Measurements from ENCODE around the gene MRPS22. TPM values are rescaled to one million over a fixed set of nuclear protein-coding genes. Genes with fewer than 3 reads are reported as not detected.
A peak's percentile ranks its signal among the peaks of the same experiment; 100 is the strongest.

MRPS22 gene
- total and polyA plus RNA-seq, 9 of the 15 experiments (the other 6 are each of a cell fraction or from before 2014, with no cell fraction given) = 148 to 397 (median 229) TPM

DNA sequence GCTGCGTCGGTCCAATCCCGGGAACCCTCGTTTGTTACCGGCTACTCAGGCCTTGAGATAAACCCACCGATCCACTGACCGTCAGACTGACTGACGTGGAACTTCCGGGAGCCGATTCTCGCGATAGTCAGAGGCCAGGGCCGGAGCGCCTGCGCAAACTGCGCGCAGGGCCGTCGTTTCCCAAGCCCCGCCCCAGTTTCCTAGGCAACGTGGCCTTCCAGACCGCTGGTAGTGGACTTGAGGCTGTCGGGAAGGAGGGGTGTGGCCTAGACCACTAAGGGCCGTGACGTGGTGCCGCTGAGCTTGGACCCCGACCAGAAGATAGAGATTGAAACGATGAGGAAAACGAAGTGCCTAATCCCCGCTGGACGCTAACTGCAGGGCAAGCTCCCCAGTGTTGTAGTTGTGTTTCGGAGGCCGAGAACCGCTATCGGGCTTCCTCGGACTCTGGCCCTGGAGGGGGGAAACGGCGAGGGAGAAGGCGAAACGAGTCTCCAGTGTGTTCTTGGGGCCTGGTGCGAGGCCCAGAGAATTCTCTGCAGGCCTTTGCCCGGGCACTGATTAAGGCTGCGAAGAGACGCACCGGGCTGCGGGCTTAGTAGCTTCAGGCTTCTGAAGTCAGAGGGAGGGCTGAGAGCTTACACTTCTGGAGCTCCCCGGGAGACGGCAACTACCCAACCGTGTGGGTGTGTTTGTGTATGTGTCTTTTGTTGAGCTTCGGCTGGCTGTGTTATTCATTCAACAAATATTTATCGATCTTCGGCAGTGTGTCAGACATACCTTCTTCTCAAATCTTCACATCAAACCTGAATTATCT is 45.9 kb downstream of the MRPS22 start, which contains the start of gene COPB2 (continued):
- TF ChIP-seq MAX (CRISPR knock-in tag; IDR thresholded peaks at IDR 0.05) (no peak), CXXC5 (CRISPR knock-in tag; IDR thresholded peaks at IDR 0.05) (peak; percentile 69), TAF1 (IDR thresholded peaks at IDR 0.05; ENCODE audit: control insufficient read depth, extremely low read depth, insufficient read depth, low read length, severe bottlenecking) (peak; percentile 93), KLF10 (CRISPR knock-in tag; IDR thresholded peaks at IDR 0.05) (no peak), ATF4 (CRISPR knock-in tag; IDR thresholded peaks at IDR 0.05) (no peak), ZNF347 (CRISPR knock-in tag; IDR thresholded peaks at IDR 0.05; ENCODE audit: low read depth) (no peak), GABPB2 (CRISPR knock-in tag; conservative IDR thresholded peaks at IDR 0.05) (no peak), RBFOX2 (IDR thresholded peaks at IDR 0.05; ENCODE audit: low read depth, low read length) (peak; percentile 93), PURB (CRISPR knock-in tag; IDR thresholded peaks at IDR 0.05; ENCODE audit: low read depth) (no peak), ZNF57 (CRISPR knock-in tag; IDR thresholded peaks at IDR 0.05) (no peak), KLF1 (tag; IDR thresholded peaks at IDR 0.05) (peak; percentile 81), ZNF785 (CRISPR knock-in tag; IDR thresholded peaks at IDR 0.05) (no peak), ZNF695 (CRISPR knock-in tag; IDR thresholded peaks at IDR 0.05) (no peak), ASH1L (IDR thresholded peaks at IDR 0.05; ENCODE audit: borderline replicate concordance, low read depth, partially characterized antibody) (no peak), RERE (CRISPR knock-in tag; IDR thresholded peaks at IDR 0.05; ENCODE audit: borderline replicate concordance) (no peak)
- TF ChIP-seq, protein P1, sequence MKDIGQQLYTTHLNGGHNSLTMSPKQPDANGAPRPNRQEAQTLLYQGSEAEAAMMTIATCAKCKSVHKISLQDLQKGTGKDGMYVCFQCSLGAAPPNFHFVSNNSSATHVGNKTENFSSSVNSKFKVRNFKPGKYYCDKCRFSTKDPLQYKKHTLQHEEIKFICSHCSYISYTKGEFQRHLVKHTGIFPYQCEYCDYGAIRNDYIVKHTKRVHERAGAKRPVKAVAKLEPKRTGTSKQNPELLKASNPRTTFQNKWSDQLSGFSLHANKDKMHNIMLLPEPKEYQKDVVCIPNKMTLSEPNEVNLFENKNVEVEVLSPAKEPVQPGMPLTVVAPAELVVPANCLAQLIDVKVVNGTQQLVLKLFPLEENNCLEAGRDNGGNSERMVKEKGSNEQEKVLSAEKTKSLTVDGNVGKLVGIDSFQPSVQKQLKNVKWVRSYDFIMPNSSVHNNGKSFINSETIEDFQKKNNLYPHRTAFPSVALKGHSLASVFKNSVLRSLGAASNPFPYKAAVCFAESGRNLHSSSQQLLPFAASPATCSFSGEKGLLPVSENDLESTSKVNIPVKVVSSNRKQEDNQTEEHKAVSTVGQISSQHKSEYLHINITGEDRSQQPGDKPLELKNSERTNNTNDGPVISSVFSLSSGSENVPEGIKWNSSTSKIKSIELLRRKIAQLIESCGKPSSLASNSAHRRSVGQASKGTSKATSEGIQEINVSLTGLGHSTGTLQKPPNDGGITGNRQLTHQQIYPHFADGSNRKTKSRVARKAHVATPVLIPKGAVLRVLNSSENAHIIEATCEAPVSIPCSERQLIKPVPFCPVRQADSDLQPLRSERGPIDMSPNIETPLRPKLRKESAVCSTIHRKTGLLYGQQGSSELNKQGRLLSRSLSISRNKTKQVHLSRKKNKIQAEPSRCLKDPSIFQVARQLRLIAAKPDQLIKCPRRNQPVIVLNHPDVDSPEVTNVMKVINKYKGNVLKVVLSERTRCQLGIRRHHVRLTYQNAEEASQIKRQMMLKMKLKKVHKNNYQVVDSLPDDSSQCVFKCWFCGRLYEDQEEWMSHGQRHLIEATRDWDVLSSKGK (CRISPR knock-in tag; IDR thresholded peaks at IDR 0.05) = no peak
- TF ChIP-seq, protein P2, sequence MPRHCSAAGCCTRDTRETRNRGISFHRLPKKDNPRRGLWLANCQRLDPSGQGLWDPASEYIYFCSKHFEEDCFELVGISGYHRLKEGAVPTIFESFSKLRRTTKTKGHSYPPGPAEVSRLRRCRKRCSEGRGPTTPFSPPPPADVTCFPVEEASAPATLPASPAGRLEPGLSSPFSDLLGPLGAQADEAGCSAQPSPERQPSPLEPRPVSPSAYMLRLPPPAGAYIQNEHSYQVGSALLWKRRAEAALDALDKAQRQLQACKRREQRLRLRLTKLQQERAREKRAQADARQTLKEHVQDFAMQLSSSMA (CRISPR knock-in tag; IDR thresholded peaks at IDR 0.05) = no peak
